Endothelial cell of umbilical vein (primary cell): ENCODE measurements around the gene SLC37A1. TPM values are rescaled to one million over a fixed set of nuclear protein-coding genes. Genes with fewer than 3 reads are reported as not detected.

Experiments
- BruUV-seq: library from RNA; stranded (reverse); fragments of 400-500 nt; replicated peaks from 2 replicates; lab custom pipeline; 2021; lab: Mats Ljungman, UMichigan
- CTCF ChIA-PET: fragments of 300-600, 350-600 bp; sonication (Branson Sonifier 250); formaldehyde crosslinking; loops from one replicate; lab custom pipeline; 2021; ENCODE audit warnings: antibody characterized with exemption, inconsistent platforms; lab: Charles Lee
- POLR2A ChIA-PET: fragments of 300-600, 350-600 bp; sonication (Branson Sonifier 250); formaldehyde crosslinking; loops from one replicate; lab custom pipeline; 2021; ENCODE audit warnings: antibody characterized with exemption, inconsistent platforms; lab: Charles Lee
- DNase-seq: peaks from one replicate; pipeline ENCODE4 v3.0.0-alpha.2; 2011; ENCODE audit warnings: low read depth, low spot score
- FAIRE-seq: peaks from 2 replicates; lab custom pipeline; 2011; peaks lifted over from hg19 to GRCh38; lab: Jason Lieb, UNC
- H2AFZ ChIP-seq: 2 replicates; pipeline ENCODE4 v1.6.0; 2012; ENCODE audit warnings: low read depth, low read length, control low read depth, inconsistent platforms
- H3K27ac ChIP-seq: 2 replicates; pipeline ENCODE4 v1.5.1; 2011; ENCODE audit warnings: low read depth, mild to moderate bottlenecking, control low read depth, low read length, moderate library complexity; ENCODE audit not compliant: insufficient read depth
- H3K27me3 ChIP-seq, 2 experiments: 2 replicates each; pipeline versions ENCODE4 v1.6.0 to v1.6.1; 2011; ENCODE audit warnings: low read length in 2 of 2, mixed read lengths in 1 of 2; ENCODE audit not compliant: control insufficient read depth in 2 of 2, insufficient read depth in 2 of 2
- H3K36me3 ChIP-seq, 2 experiments: 2 replicates in 1 of 2; 3 replicates in 1 of 2; pipeline ENCODE4 v1.5.1; 2011; ENCODE audit warnings: low read length in 2 of 2, mild to moderate bottlenecking in 1 of 2, moderate library complexity in 1 of 2; ENCODE audit not compliant: control insufficient read depth in 2 of 2, insufficient read depth in 2 of 2; ENCODE audit errors: extremely low read depth in 1 of 2
- H3K4me1 ChIP-seq: 3 replicates; pipeline ENCODE4 v1.5.1; 2011; ENCODE audit warnings: mild to moderate bottlenecking, low read length; ENCODE audit not compliant: control insufficient read depth, insufficient read depth; ENCODE audit errors: extremely low read depth
- H3K4me2 ChIP-seq: 2 replicates; pipeline ENCODE4 v1.6.1; 2011; ENCODE audit warnings: low read length, control low read depth, mixed read lengths; ENCODE audit not compliant: insufficient read depth
- H3K4me3 ChIP-seq, 3 experiments: fragments of 200-600 bp in 1 of 3; sonication (generic), shearing (Covaris generic) in 1 of 3; replicated peaks in 1 of 3; 2 replicates each; pipeline ENCODE4 v1.5.1; 2011 to 2016; ENCODE audit warnings: control low read depth in 3 of 3, low read length in 3 of 3, mild to moderate bottlenecking in 2 of 3, inconsistent platforms in 1 of 3, low read depth in 1 of 3, moderate library complexity in 1 of 3; ENCODE audit not compliant: insufficient read depth in 1 of 3
- H3K79me2 ChIP-seq: 2 replicates; pipeline ENCODE4 v1.6.0; 2012; ENCODE audit warnings: low read length, inconsistent platforms; ENCODE audit not compliant: control insufficient read depth, insufficient read depth
- H3K9ac ChIP-seq: replicated peaks from 2 replicates; pipeline ENCODE3; 2011; ENCODE audit warnings: low read length, control low read depth; ENCODE audit not compliant: insufficient read depth; ENCODE audit errors: extremely low read depth
- H3K9me1 ChIP-seq: replicated peaks from 3 replicates; pipeline ENCODE4 v1.6.0; 2011; ENCODE audit warnings: mild to moderate bottlenecking, low read length; ENCODE audit not compliant: control insufficient read depth, insufficient read depth; ENCODE audit errors: extremely low read depth
- H3K9me3 ChIP-seq: replicated peaks from 2 replicates; pipeline ENCODE4 v1.5.1; 2012; ENCODE audit warnings: low read length, inconsistent platforms; ENCODE audit not compliant: control insufficient read depth, insufficient read depth
- H4K20me1 ChIP-seq: replicated peaks from 2 replicates; pipeline ENCODE3; 2011; ENCODE audit warnings: mild to moderate bottlenecking, low read length; ENCODE audit not compliant: control insufficient read depth, insufficient read depth; ENCODE audit errors: extremely low read depth
- CTCF ChIP-seq, 2 donors: IDR thresholded peaks; 1 replicate in 1 of 2; 2 replicates in 1 of 2; pipeline ENCODE4 v1.5.1; 2011; ENCODE audit warnings: low read length in 2 of 2, mild to moderate bottlenecking in 2 of 2, moderate library complexity in 2 of 2, control low read depth in 1 of 2, inconsistent platforms in 1 of 2, low read depth in 1 of 2; ENCODE audit not compliant: insufficient read depth in 1 of 2; ENCODE audit errors: extremely low read depth in 1 of 2
- EZH2 ChIP-seq: IDR thresholded peaks from 2 replicates; pipeline ENCODE4 v1.6.1; 2012; ENCODE audit warnings: borderline replicate concordance, low read depth, mild to moderate bottlenecking, moderate library complexity, low read length, inconsistent platforms; ENCODE audit not compliant: severe bottlenecking
- FOS ChIP-seq: IDR thresholded peaks from 2 replicates; pipeline ENCODE4 v1.6.1; 2011; ENCODE audit warnings: mild to moderate bottlenecking, low read length, moderate library complexity, borderline replicate concordance; ENCODE audit not compliant: insufficient read depth
- GATA2 ChIP-seq: IDR thresholded peaks from 2 replicates; pipeline ENCODE4 v1.7.0; 2011; ENCODE audit warnings: low read depth, mild to moderate bottlenecking, moderate library complexity, mixed read lengths, low read length; ENCODE audit not compliant: insufficient read length, insufficient read depth
- JUN ChIP-seq: IDR thresholded peaks from 2 replicates; pipeline ENCODE4 v1.6.1; 2011; ENCODE audit warnings: borderline replicate concordance, low read depth; ENCODE audit not compliant: insufficient read length, insufficient read depth
- MAX ChIP-seq: IDR thresholded peaks from 2 replicates; pipeline ENCODE4 v1.6.1; 2011; ENCODE audit not compliant: insufficient read depth, insufficient read length
- MYC ChIP-seq: IDR thresholded peaks from one replicate; pipeline ENCODE4 v1.6.1; 2011; ENCODE audit warnings: mild to moderate bottlenecking, low read depth, low read length
- POLR2A ChIP-seq: IDR thresholded peaks from 2 replicates; pipeline ENCODE4 v1.6.1; 2012; ENCODE audit warnings: low read depth, mild to moderate bottlenecking, control low read depth, low read length
- POLR2AphosphoS5 ChIP-seq: IDR thresholded peaks from 2 replicates; pipeline ENCODE4 v1.6.1; 2012; ENCODE audit warnings: low read depth, mild to moderate bottlenecking, control low read depth, low read length, moderate library complexity; ENCODE audit not compliant: insufficient read depth
- dilution Hi-C: fragments of 300-500 bp; cut with MboI; formaldehyde crosslinking; loops from one replicate; pipeline ENCODE4 v1.15.0; 2019; ENCODE audit warnings: low sequenced_read_pairs; ENCODE audit not compliant: extremely low pct_ligation_motif_present
- intact Hi-C: fragments of 100-400 bp; cut with micrococcal nuclease; formaldehyde crosslinking; loops from one replicate; pipeline ENCODE4 v1.10.0; 2022
- polyA plus RNA-seq, 4 experiments: library from polyadenylated mRNA; depleted of rRNA in 3 of 4; stranded (reverse) in 3 of 4; unstranded in 1 of 4; fragments of >200 nt; gene quantifications; 2 replicates each; pipeline versions ENCODE4 v1.2.1 to v1.2.3, GENCODE V29; 2011 to 2012; ENCODE audit warnings: missing spikeins in 1 of 4
- total RNA-seq: library from RNA; stranded (reverse); gene quantifications from 2 replicates; pipeline ENCODE4 v1.2.3, GENCODE V29; 2021

Gene SLC37A1
- total and polyA plus RNA-seq, 2 donors (not counting 3 experiments of a cell fraction or from before 2014, with no cell fraction given), result 4.7 to 7.6 TPM

- TF ChIP-seq GATA2 (no peak), CTCF (IDR thresholded peaks at IDR 0.05; ENCODE audit: extremely low read depth in 1 of 2, insufficient read depth in 1 of 2, low read depth in 1 of 2, low read length in 2 of 2) (no peak), POLR2A (no peak), EZH2 (no peak), POLR2AphosphoS5 (no peak), FOS (no peak), JUN (no peak), MAX (no peak), MYC (no peak)
- Histone ChIP-seq H3K9ac (no peak overlapping the region), H3K4me1 (no peaks in the 10 kb centered on the region), H3K79me2 (no peaks in the 10 kb centered on the region), H3K36me3 (no peaks in the 10 kb centered on the region), H3K27ac (no peak overlapping the region), H3K4me2 (no peak overlapping the region), H3K4me3 (no peak overlapping the region), H3K9me1 (no peaks in the 10 kb centered on the region), H2AFZ (no peak overlapping the region), H3K9me3 (no peaks in the 10 kb centered on the region), H3K27me3 (no peaks in the 10 kb centered on the region), H4K20me1 (no peaks in the 10 kb centered on the region)
- POLR2A ChIA-PET, result no interaction called here
- dilution Hi-C loops, result no loop called here
- CTCF ChIA-PET, result interaction anchor here (1.1 kb wide), 1 partner anchor 231 kb away, joined by 3 read pairs; no protein-coding TSS in a partner anchor
- intact Hi-C loops, result no loop called here
- FAIRE-seq (no peak), DNase-seq (no peak)
- no TSS peak for BruUV-seq
Observed at GRCh38 chr21:42587036-42587435, 73.4 kb downstream of the SLC37A1 start.
